KOPT-K1 (cell line): ENCODE data around the gene APOA1.
"Not testable (repeated sequence)": the region's sequence is repeated elsewhere in the genome, so short reads cannot be mapped to it uniquely, and the experiment has no call there.

Source experiments
- H3K27ac ChIP-seq: fragments of 200-600 bp; sonication (generic); 2 replicates; pipeline ENCODE4 v1.5.1; 2016; ENCODE audit warnings: antibody characterized with exemption, mild to moderate bottlenecking, low read depth, low read length; ENCODE audit not compliant: poor library complexity, severe bottlenecking
- H3K36me3 ChIP-seq: fragments of 200-600 bp; sonication (generic); 2 replicates; pipeline ENCODE4 v1.5.1; 2017; ENCODE audit warnings: antibody characterized with exemption, mild to moderate bottlenecking, low read length, moderate library complexity; ENCODE audit not compliant: insufficient read depth
- H3K9me3 ChIP-seq: fragments of 200-600 bp; sonication (generic); 2 replicates; pipeline ENCODE4 v1.5.1; 2017; ENCODE audit warnings: antibody characterized with exemption, low read length, mild to moderate bottlenecking; ENCODE audit not compliant: insufficient read depth, poor library complexity, severe bottlenecking

The APOA1 gene

GRCh38 chr11:116847612-116848011 lies 10.2 kb upstream of the APOA1 start:
- Histone ChIP-seq H3K9me3 (no peaks in the 10 kb centered on the region), H3K36me3 (peaks cover 56% of the 10 kb centered on the region)

GRCh38 chr11:116844722-116845121 lies 7.3 kb upstream of the APOA1 start:
- no peak overlapping the region for H3K27ac ChIP-seq
- H3K9me3 ChIP-seq: no peaks in the 10 kb centered on the region
- H3K36me3 ChIP-seq: peaks cover 56% of the 10 kb centered on the region

More at GRCh38 chr11:116847612-116848011, 10.2 kb upstream of the APOA1 start:
- H3K27ac ChIP-seq: no peak overlapping the region

DNA sequence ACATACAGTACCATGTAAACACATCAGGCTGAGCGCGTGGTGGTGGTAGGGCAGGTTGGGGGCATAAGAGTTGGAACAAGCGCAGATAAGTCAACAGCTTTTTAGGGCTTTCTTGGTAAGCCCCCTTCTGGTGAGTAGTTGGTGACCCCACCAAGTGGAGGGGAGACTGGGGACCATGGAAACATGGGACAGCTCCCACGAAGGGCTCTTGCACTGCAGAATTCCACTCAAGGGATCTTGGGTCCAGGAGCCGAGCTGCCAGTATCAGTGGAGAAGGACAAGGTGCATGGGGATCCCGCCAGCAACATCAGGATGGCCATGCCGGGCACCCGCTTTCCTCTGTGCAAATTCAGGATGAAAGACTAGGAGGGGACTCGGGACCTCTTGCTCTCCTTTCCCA lies 6.2 kb upstream of the APOA1 start:
- Histone ChIP-seq H3K27ac (no peak overlapping the region), H3K36me3 (peaks cover 49% of the 10 kb centered on the region), H3K9me3 (no peaks in the 10 kb centered on the region)

DNA sequence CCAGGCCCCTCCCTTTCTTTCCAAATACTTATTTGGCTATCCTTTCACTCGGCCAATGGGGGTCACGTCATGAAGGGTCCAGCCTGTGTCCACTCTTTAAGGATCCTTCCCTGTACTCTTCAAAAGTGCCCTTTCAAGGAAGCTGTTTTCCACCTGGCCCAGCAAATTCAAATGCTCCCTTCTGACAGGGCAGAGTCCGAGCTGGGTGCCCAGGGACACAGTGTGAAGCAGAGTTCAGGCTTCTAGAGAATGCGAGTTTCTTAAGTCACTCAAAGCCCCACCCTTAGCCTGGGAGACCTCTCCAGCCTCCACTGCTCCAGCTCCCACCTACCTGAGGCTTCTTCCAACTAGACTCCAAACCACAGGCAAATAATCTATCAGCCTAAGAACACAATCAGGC lies 5.5 kb upstream of the APOA1 start:
- H3K27ac ChIP-seq: no peak overlapping the region
- H3K36me3 ChIP-seq: peaks cover 46% of the 10 kb centered on the region
- H3K9me3 ChIP-seq: no peaks in the 10 kb centered on the region

GRCh38 chr11:116842117-116842516 lies 4.7 kb upstream of the APOA1 start:
- Histone ChIP-seq H3K9me3 (no peaks in the 10 kb centered on the region), H3K36me3 (peaks cover 38% of the 10 kb centered on the region), H3K27ac (no peak overlapping the region)

GRCh38 chr11:116840746-116841296 lies 3.4 kb upstream of the APOA1 start:
- H3K27ac ChIP-seq: no peak overlapping the region
- H3K36me3 ChIP-seq: peaks cover 25% of the 10 kb centered on the region
- H3K9me3 ChIP-seq: no peaks in the 10 kb centered on the region

- peaks cover 20% of the 10 kb centered on the region for H3K36me3 ChIP-seq
- H3K27ac ChIP-seq: no peak overlapping the region
- H3K9me3 ChIP-seq: no peaks in the 10 kb centered on the region
These were observed 2.9 kb upstream of the APOA1 start for GRCh38 chr11:116840224-116840745.

DNA sequence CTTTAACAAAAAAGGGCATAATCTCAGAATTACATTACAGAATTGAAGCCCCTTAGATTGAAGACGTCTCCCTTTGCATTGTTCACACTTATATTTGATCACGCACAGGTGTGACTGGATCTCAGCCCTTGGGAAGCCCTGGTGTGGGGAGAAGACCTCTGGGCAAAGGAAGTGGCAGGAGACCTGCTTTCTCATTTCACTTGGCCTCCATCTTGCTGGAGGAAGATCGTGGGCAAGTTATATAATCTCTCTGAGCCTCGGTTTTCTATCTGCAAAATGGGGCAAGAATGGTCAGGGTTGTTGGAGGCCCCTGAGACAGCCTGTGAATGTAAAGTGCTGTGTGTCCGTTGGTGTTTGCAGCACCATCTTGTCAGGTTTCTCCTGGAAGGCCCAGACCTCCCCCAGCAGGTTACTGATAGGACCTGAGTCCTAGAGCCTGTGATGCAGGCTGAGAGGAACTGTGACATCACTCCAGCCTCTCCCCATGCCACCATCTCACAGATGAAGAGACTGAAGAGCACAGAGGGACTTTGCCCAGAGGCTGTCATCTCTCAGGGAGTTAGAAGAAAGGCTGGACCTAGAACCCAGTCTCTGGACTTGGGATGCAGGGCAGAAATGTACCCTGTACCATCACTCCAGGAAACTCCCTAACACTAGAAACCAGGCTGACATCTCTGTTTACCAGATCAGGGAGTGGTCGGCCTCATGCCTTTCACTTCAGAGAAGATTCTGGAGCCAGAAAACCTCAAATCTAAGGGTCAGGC lies 1.1 kb upstream of the APOA1 start:
- H3K36me3 ChIP-seq: peaks cover 6% of the 10 kb centered on the region
- no peaks in the 10 kb centered on the region for H3K9me3 ChIP-seq
- H3K27ac ChIP-seq: no peak overlapping the region

- Histone ChIP-seq H3K27ac (no peak overlapping the region), H3K36me3 (no peaks in the 10 kb centered on the region), H3K9me3 (no peaks in the 10 kb centered on the region)
These were observed 810 bp downstream of the APOA1 start for GRCh38 chr11:116836632-116836991.

DNA sequence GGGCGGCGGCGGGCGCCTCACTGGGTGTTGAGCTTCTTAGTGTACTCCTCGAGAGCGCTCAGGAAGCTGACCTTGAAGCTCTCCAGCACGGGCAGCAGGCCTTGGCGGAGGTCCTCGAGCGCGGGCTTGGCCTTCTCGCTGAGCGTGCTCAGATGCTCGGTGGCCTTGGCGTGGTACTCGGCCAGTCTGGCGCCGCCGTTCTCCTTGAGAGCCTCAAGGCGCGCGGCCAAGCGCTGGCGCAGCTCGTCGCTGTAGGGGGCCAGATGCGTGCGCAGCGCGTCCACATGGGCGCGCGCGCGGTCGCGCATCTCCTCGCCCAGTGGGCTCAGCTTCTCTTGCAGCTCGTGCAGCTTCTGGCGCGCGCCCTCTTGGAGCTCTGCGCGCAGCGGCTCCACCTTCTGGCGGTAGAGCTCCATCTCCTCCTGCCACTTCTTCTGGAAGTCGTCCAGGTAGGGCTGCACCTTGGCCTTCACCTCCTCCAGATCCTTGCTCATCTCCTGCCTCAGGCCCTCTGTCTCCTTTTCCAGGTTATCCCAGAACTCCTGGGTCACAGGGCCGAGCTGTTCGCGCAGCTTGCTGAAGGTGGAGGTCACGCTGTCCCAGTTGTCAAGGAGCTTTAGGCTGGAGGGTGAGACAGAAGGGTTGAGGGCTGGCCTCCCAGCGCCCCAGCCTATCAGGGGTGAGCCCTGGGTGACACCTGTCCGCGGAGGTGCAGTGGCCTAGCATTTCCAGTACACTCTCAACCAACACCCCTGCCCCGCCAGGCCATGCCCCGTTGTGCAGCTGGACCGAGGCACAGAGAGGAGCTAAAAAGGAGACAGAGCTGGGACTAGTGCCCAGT lies 1.4 kb downstream of the APOA1 start:
- H3K9me3 ChIP-seq: no peaks in the 10 kb centered on the region
- H3K27ac ChIP-seq: no peak overlapping the region
- H3K36me3 ChIP-seq: no peaks in the 10 kb centered on the region

GRCh38 chr11:116835042-116835772 lies 2.2 kb downstream of the APOA1 start:
- H3K27ac ChIP-seq: no peak overlapping the region
- no peaks in the 10 kb centered on the region for H3K36me3 ChIP-seq
- H3K9me3 ChIP-seq: no peaks in the 10 kb centered on the region

GRCh38 chr11:116834535-116835041 lies 2.8 kb downstream of the APOA1 start:
- not testable (repeated sequence) for H3K27ac ChIP-seq, H3K9me3 ChIP-seq, H3K36me3 ChIP-seq

DNA sequence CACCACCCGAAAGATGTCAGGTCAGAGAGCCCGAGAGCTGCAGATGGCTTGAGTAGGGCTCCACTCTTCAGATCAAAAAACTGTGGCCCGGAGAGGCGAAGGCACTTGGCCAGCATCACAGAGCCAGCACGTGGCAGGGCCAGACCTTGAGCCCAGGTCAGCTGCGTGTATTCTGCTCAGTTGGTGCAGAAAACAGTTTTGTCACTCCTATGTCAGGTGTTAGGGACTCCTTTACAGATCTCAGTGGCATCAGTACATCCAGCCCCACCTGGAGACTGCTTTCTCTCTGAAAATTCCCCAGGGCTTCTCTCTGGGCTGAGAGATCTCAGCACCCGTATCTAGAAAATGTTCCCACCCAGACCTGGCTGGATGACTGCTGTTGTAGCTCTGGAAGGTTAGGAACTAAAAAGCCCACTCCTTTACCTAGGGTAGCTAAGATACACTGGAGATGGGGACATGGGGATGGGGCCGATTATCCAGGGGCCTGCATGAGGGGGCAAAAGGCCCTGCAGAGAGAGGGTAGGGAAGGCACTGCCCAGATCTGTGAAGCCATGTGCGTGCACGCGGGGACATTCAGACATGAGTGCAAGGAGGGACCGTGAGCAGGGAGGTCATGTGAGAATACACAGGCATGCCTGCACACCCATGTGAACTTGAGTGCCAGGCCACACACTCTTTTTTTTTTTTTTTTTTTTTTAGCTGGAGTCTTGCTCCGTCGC lies 3.4 kb downstream of the APOA1 start:
- H3K36me3 ChIP-seq: no peaks in the 10 kb centered on the region
- H3K27ac ChIP-seq: no peak overlapping the region
- H3K9me3 ChIP-seq: no peaks in the 10 kb centered on the region

- Histone ChIP-seq H3K27ac (no peak overlapping the region), H3K36me3 (no peaks in the 10 kb centered on the region), H3K9me3 (no peaks in the 10 kb centered on the region)
These were observed 4.0 kb downstream of the APOA1 start for GRCh38 chr11:116833491-116833815.
